Hepatocyte (in vitro differentiated cells): Measurements from ENCODE around the gene SIN3B. TPM values are rescaled to one million over a fixed set of nuclear protein-coding genes. Genes with fewer than 3 reads are reported as not detected.

Source experiments
- DNase-seq: peaks from one replicate; pipeline ENCODE4 v3.0.0-alpha.2; 2016; ENCODE audit warnings: low spot score
- H2AFZ ChIP-seq: fragments of 200-600 bp; sonication (generic); 2 replicates; pipeline ENCODE4 v1.6.0; 2016; ENCODE audit warnings: antibody characterized with exemption, mild to moderate bottlenecking
- H3K27ac ChIP-seq: fragments of 200-600 bp; sonication (generic); 2 replicates; pipeline ENCODE4 v1.5.1; 2016; ENCODE audit warnings: mild to moderate bottlenecking
- H3K27me3 ChIP-seq: fragments of 200-600 bp; sonication (generic); 2 replicates; pipeline ENCODE4 v1.6.1; 2016
- H3K36me3 ChIP-seq: fragments of 200-600 bp; sonication (generic); replicated peaks from 2 replicates; pipeline ENCODE4 v1.5.1; 2016; ENCODE audit warnings: low read depth; ENCODE audit not compliant: insufficient read depth
- H3K4me1 ChIP-seq: fragments of 200-600 bp; sonication (generic); 2 replicates; pipeline ENCODE4 v1.5.1; 2016; ENCODE audit warnings: mild to moderate bottlenecking, moderate library complexity; ENCODE audit not compliant: insufficient read depth
- H3K4me2 ChIP-seq: fragments of 200-600 bp; sonication (generic); 2 replicates; pipeline ENCODE4 v1.6.0; 2016
- H3K4me3 ChIP-seq: fragments of 200-600 bp; sonication (generic); 2 replicates; pipeline ENCODE4 v1.5.1; 2016; ENCODE audit warnings: mild to moderate bottlenecking
- H3K79me2 ChIP-seq: fragments of 200-600 bp; sonication (generic); 2 replicates; pipeline ENCODE4 v1.6.0; 2017; ENCODE audit warnings: mild to moderate bottlenecking
- H3K9me2 ChIP-seq: fragments of 200-600 bp; sonication (generic); replicated peaks from 2 replicates; pipeline ENCODE4 v1.6.0; 2017; ENCODE audit warnings: mild to moderate bottlenecking; ENCODE audit not compliant: insufficient read depth
- H3K9me3 ChIP-seq: fragments of 200-600 bp; sonication (generic); 2 replicates; pipeline ENCODE4 v1.5.1; 2016; ENCODE audit warnings: low read depth, mild to moderate bottlenecking
- H4K20me1 ChIP-seq: fragments of 200-600 bp; sonication (generic); 2 replicates; pipeline ENCODE4 v1.6.0; 2016; ENCODE audit warnings: mild to moderate bottlenecking; ENCODE audit not compliant: insufficient read depth, poor library complexity, severe bottlenecking
- CTCF ChIP-seq: fragments of 200-600 bp; sonication (generic); IDR thresholded peaks from 2 replicates; pipeline ENCODE4 v1.5.1; 2016; ENCODE audit warnings: antibody characterized with exemption, mild to moderate bottlenecking; ENCODE audit not compliant: poor library complexity
- EZH2 ChIP-seq: fragments of 200-600 bp; sonication (generic); IDR thresholded peaks from 2 replicates; pipeline ENCODE4 v1.6.1; 2016; ENCODE audit warnings: antibody characterized with exemption, mild to moderate bottlenecking, borderline replicate concordance
- EZH2phosphoT487 ChIP-seq: fragments of 200-600 bp; sonication (generic); IDR thresholded peaks from one replicate; pipeline ENCODE4 v1.6.1; 2018; ENCODE audit warnings: antibody characterized with exemption, mild to moderate bottlenecking, low read depth, moderate library complexity; ENCODE audit not compliant: unreplicated experiment, severe bottlenecking
- WGBS: methylation state at CpG from one replicate; pipeline ENCODE4 v1.1.6; 2016; ENCODE audit warnings: low lambda C conversion rate; ENCODE audit errors: missing lambda C conversion rate; 5-methylcytosine and 5-hydroxymethylcytosine counted together
- polyA plus RNA-seq: library from polyadenylated mRNA; unstranded; fragments of >200 nt; fragmentation: Nextera tagmentation; extraction: Ambion mirVana; gene quantifications from 2 replicates; pipeline ENCODE4 v1.2.1, GENCODE V29; 2016
- total RNA-seq: library from RNA; depleted of rRNA; stranded (reverse); fragments of >200 nt; gene quantifications from 2 replicates; pipeline ENCODE4 v1.2.3, GENCODE V29; 2014

Gene SIN3B
- total and polyA plus RNA-seq, 2 experiments from 2014 or later: 17.0 to 21.9 TPM

GRCh38 chr19:16912780-16913179 is 83.6 kb downstream of the SIN3B start:
- no peaks in the 10 kb centered on the region for H3K79me2 ChIP-seq
- TF ChIP-seq EZH2phosphoT487 (no peak), CTCF (no peak), EZH2 (no peak)
- no peaks in the 10 kb centered on the region for H4K20me1 ChIP-seq
- no peak overlapping the region for H3K4me3 ChIP-seq
- H3K27ac ChIP-seq: no peak overlapping the region
- WGBS: 86% methylated on average over 4 of the region's 4 CpGs
- no peaks in the 10 kb centered on the region for H3K27me3 ChIP-seq
- H2AFZ ChIP-seq: no peak overlapping the region
- no peaks in the 10 kb centered on the region for H3K4me1 ChIP-seq
- H3K36me3 ChIP-seq: no peaks in the 10 kb centered on the region
- H3K9me3 ChIP-seq: peaks cover 6% of the 10 kb centered on the region
- no peak overlapping the region for H3K4me2 ChIP-seq
- H3K9me2 ChIP-seq: no peaks in the 10 kb centered on the region
- no peak for DNase-seq

GRCh38 chr19:16914421-16914820 is 85.2 kb downstream of the SIN3B start:
- Histone ChIP-seq H2AFZ (no peak overlapping the region), H3K9me2 (no peaks in the 10 kb centered on the region), H3K9me3 (peaks cover 6% of the 10 kb centered on the region), H3K4me3 (no peak overlapping the region), H4K20me1 (no peaks in the 10 kb centered on the region), H3K79me2 (no peaks in the 10 kb centered on the region), H3K4me2 (no peak overlapping the region), H3K4me1 (no peaks in the 10 kb centered on the region), H3K27me3 (no peaks in the 10 kb centered on the region), H3K27ac (no peak overlapping the region), H3K36me3 (no peaks in the 10 kb centered on the region)
- WGBS: 95% methylated on average over 11 of the region's 11 CpGs
- no peak for DNase-seq
- TF ChIP-seq CTCF (no peak), EZH2phosphoT487 (no peak), EZH2 (no peak)

- H3K4me2 ChIP-seq: no peak overlapping the region
- DNase-seq: no peak
- H3K27ac ChIP-seq: no peak overlapping the region
- 84% methylated on average over 3 of the region's 3 CpGs for WGBS
- no peak overlapping the region for H2AFZ ChIP-seq
- TF ChIP-seq CTCF (no peak), EZH2 (no peak), EZH2phosphoT487 (no peak)
- no peaks in the 10 kb centered on the region for H3K9me2 ChIP-seq
- no peaks in the 10 kb centered on the region for H3K4me1 ChIP-seq
- no peaks in the 10 kb centered on the region for H3K79me2 ChIP-seq
- no peak overlapping the region for H3K4me3 ChIP-seq
- H4K20me1 ChIP-seq: no peaks in the 10 kb centered on the region
- peaks cover 6% of the 10 kb centered on the region for H3K9me3 ChIP-seq
- no peaks in the 10 kb centered on the region for H3K27me3 ChIP-seq
- no peaks in the 10 kb centered on the region for H3K36me3 ChIP-seq
Measured at GRCh38 chr19:16915135-16915534, 85.9 kb downstream of the SIN3B start.

GRCh38 chr19:16915734-16916133 is 86.5 kb downstream of the SIN3B start:
- H3K27ac ChIP-seq: no peak overlapping the region
- H3K27me3 ChIP-seq: no peaks in the 10 kb centered on the region
- H3K9me3 ChIP-seq: peaks cover 6% of the 10 kb centered on the region
- 62% methylated on average over 3 of the region's 3 CpGs for WGBS
- H4K20me1 ChIP-seq: no peaks in the 10 kb centered on the region
- H3K36me3 ChIP-seq: no peaks in the 10 kb centered on the region
- H3K79me2 ChIP-seq: no peaks in the 10 kb centered on the region
- H3K4me3 ChIP-seq: no peak overlapping the region
- DNase-seq: no peak
- H3K4me1 ChIP-seq: no peaks in the 10 kb centered on the region
- TF ChIP-seq CTCF (no peak), EZH2 (no peak), EZH2phosphoT487 (no peak)
- H3K9me2 ChIP-seq: no peaks in the 10 kb centered on the region
- H2AFZ ChIP-seq: no peak overlapping the region
- H3K4me2 ChIP-seq: no peak overlapping the region
